HepG2 (cell line): ENCODE results near the gene TMPRSS7.

ENCODE experiments used
- FOXP1 ChIP-seq, 2 experiments: fragments of 450-650 bp in 1 of 2; IDR thresholded peaks; 2 replicates each; pipeline ENCODE4 v1.6.1; 2017 to 2018; ENCODE audit warnings: antibody characterized with exemption in 1 of 2
- HMG20B ChIP-seq: conservative IDR thresholded peaks from 2 replicates; pipeline ENCODE4 v1.6.1; 2016; ENCODE audit warnings: missing genetic modification reagents, missing compliant biosample characterization
- PHF21A ChIP-seq: sonication (generic); formaldehyde crosslinking; IDR thresholded peaks from 2 replicates; pipeline ENCODE4 v1.5.0; 2020; ENCODE audit warnings: mild to moderate bottlenecking, missing genetic modification reagents
- POLR2AphosphoS5 ChIP-seq: IDR thresholded peaks from 2 replicates; pipeline ENCODE4 v1.6.1; 2012; ENCODE audit warnings: low read depth, low read length
- ZBTB39 ChIP-seq: sonication (generic); formaldehyde crosslinking; IDR thresholded peaks from 2 replicates; pipeline ENCODE4 v1.5.0; 2020; ENCODE audit warnings: missing genetic modification reagents
- ZNF138 ChIP-seq: sonication (generic); formaldehyde crosslinking; IDR thresholded peaks from 2 replicates; pipeline ENCODE4 v1.5.0; 2020; ENCODE audit warnings: mild to moderate bottlenecking, low read depth, missing genetic modification reagents
- ZNF879 ChIP-seq: sonication (generic); formaldehyde crosslinking; IDR thresholded peaks from 2 replicates; pipeline ENCODE4 v1.8.1; 2023; ENCODE audit warnings: missing genetic modification reagents
- TF ChIP-seq, protein P1 (sequence below): sonication (generic); formaldehyde crosslinking; IDR thresholded peaks from 2 replicates; pipeline ENCODE4 v1.4.0; 2020; ENCODE audit warnings: missing genetic modification reagents

DNA sequence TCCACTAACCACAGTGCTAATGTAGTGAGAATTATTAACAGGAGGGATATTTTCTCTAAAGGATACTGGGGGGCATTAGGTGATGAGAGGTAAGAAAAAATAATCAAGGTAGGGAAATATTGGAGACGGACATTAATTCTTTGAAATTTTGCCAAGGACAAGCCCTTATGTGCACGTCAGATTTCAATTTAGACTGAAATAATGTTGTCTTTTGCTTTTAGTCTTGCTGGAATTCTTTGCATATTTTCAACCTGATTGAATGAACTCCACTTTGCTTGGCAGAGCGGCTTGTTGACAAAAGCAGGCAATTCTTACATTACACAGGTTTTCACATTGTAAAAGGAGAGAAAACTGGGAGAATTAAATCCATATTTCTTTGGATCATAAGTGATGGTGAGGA, 26.6 kb downstream of the TMPRSS7 start:
- TF ChIP-seq, protein P1, sequence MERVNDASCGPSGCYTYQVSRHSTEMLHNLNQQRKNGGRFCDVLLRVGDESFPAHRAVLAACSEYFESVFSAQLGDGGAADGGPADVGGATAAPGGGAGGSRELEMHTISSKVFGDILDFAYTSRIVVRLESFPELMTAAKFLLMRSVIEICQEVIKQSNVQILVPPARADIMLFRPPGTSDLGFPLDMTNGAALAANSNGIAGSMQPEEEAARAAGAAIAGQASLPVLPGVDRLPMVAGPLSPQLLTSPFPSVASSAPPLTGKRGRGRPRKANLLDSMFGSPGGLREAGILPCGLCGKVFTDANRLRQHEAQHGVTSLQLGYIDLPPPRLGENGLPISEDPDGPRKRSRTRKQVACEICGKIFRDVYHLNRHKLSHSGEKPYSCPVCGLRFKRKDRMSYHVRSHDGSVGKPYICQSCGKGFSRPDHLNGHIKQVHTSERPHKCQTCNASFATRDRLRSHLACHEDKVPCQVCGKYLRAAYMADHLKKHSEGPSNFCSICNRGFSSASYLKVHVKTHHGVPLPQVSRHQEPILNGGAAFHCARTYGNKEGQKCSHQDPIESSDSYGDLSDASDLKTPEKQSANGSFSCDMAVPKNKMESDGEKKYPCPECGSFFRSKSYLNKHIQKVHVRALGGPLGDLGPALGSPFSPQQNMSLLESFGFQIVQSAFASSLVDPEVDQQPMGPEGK (CRISPR knock-in tag) = no peak
- TF ChIP-seq ZNF879 (CRISPR knock-in tag) (no peak), PHF21A (CRISPR knock-in tag) (no peak), HMG20B (no peak), FOXP1 (IDR thresholded peaks at IDR 0.05) (no peak), FOXP1 (CRISPR knock-in tag; IDR thresholded peaks at IDR 0.05) (no peak), ZNF138 (CRISPR knock-in tag) (no peak), ZBTB39 (CRISPR knock-in tag) (no peak), POLR2AphosphoS5 (no peak)
